ENCODE results near the gene TNS4.

DNA sequence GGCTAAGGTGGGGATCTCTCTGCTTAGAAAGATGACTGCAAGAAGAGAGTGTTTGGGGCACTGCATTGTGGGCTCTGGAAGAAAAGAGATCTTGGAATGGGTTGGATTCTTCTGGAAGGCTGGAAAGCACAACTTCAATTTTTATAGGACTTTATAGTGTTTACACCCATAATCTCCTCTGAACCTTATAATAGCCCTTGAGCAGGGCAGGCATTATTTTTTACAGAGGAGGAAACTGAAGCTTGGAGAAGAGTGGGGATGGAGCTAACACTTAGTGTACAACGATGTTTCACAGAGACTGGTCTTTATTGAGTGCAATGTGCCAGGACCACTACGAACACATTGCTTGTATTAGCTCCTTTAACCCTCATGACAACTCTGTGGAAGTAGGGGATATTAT lies 10.4 kb downstream of the TNS4 start:
- TF ChIP-seq CEBPB (IDR thresholded peaks at IDR 0.05; ENCODE audit: low read depth, low read length) (no peak), RAD21 (IDR thresholded peaks at IDR 0.05; ENCODE audit: low read length) (no peak), BHLHE40 (IDR thresholded peaks at IDR 0.05; ENCODE audit: low read depth, low read length) (no peak), POLR2A (IDR thresholded peaks at IDR 0.05; ENCODE audit: low read depth, low read length) (no peak), MAFK (IDR thresholded peaks at IDR 0.05; ENCODE audit: low read depth, low read length) (no peak)
- TF ChIP-seq, protein P1, sequence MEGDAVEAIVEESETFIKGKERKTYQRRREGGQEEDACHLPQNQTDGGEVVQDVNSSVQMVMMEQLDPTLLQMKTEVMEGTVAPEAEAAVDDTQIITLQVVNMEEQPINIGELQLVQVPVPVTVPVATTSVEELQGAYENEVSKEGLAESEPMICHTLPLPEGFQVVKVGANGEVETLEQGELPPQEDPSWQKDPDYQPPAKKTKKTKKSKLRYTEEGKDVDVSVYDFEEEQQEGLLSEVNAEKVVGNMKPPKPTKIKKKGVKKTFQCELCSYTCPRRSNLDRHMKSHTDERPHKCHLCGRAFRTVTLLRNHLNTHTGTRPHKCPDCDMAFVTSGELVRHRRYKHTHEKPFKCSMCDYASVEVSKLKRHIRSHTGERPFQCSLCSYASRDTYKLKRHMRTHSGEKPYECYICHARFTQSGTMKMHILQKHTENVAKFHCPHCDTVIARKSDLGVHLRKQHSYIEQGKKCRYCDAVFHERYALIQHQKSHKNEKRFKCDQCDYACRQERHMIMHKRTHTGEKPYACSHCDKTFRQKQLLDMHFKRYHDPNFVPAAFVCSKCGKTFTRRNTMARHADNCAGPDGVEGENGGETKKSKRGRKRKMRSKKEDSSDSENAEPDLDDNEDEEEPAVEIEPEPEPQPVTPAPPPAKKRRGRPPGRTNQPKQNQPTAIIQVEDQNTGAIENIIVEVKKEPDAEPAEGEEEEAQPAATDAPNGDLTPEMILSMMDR (conservative IDR thresholded peaks at IDR 0.05; ENCODE audit: low read depth, low read length), result no peak
